HG03196 (cell line): ENCODE measurements around the gene INTS3.
A peak's percentile ranks its signal among the peaks of the same experiment; 100 is the strongest.

Experiments used
- ATAC-seq: cut with Tn5 transposase; IDR thresholded peaks from one replicate; pipeline ENCODE4 v1.9.1; 2021; ENCODE audit not compliant: unreplicated experiment

Gene INTS3

GRCh38 chr1:153794624-153795329 lies 66.9 kb downstream of the INTS3 start:
- no peak for ATAC-seq

- no peak for ATAC-seq
These were observed 67.5 kb downstream of the INTS3 start for GRCh38 chr1:153795330-153795837.

- no peak for ATAC-seq
These were observed 68.3 kb downstream of the INTS3 start for GRCh38 chr1:153795934-153796785.

- ATAC-seq = no peak
These were observed 69.2 kb downstream of the INTS3 start for GRCh38 chr1:153796786-153797659.

- ATAC-seq = no peak
These were observed 70.6 kb downstream of the INTS3 start for GRCh38 chr1:153798468-153798780.

- ATAC-seq = no peak
These were observed 71.2 kb downstream of the INTS3 start for GRCh38 chr1:153799016-153799415.

- no peak for ATAC-seq
These were observed 72.0 kb downstream of the INTS3 start for GRCh38 chr1:153799566-153800465.

- no peak for ATAC-seq
These were observed 72.7 kb downstream of the INTS3 start for GRCh38 chr1:153800516-153800915.

- no peak for ATAC-seq
These were observed 73.3 kb downstream of the INTS3 start for GRCh38 chr1:153801028-153801625.

GRCh38 chr1:153801786-153802697 lies 74.2 kb downstream of the INTS3 start:
- no peak for ATAC-seq

- no peak for ATAC-seq
These were observed 75.7 kb downstream of the INTS3 start for GRCh38 chr1:153803470-153804056.

- ATAC-seq = no peak
These were observed 76.3 kb downstream of the INTS3 start for GRCh38 chr1:153804112-153804511.

- ATAC-seq = peak; percentile 93
These were observed 77.3 kb downstream of the INTS3 start for GRCh38 chr1:153805042-153805745.

- ATAC-seq = no peak
These were observed 78.3 kb downstream of the INTS3 start for GRCh38 chr1:153805886-153806719.

- ATAC-seq = no peak
These were observed 88.5 kb downstream of the INTS3 start for GRCh38 chr1:153816283-153816889.

GRCh38 chr1:153818876-153819275 lies 91.0 kb downstream of the INTS3 start:
- ATAC-seq = no peak
